Mononuclear cell (primary cell): Measurements from ENCODE around the gene RPS3A. TPM values are rescaled to one million over a fixed set of nuclear protein-coding genes. Genes with fewer than 3 reads are reported as not detected.

Source experiments
- H3K27me3 ChIP-seq: 2 replicates; pipeline ENCODE4 v1.6.0; 2011; ENCODE audit warnings: low read length, control low read depth; ENCODE audit not compliant: insufficient read depth
- H3K4me1 ChIP-seq: 2 replicates; pipeline ENCODE4 v1.5.1; 2011; ENCODE audit warnings: mild to moderate bottlenecking, low read length, control low read depth; ENCODE audit not compliant: insufficient read depth
- H3K4me3 ChIP-seq: 2 replicates; pipeline ENCODE4 v1.5.1; 2011; ENCODE audit warnings: mild to moderate bottlenecking, low read length, moderate library complexity
- H3K9me3 ChIP-seq: 2 replicates; pipeline ENCODE4 v1.5.1; 2011; ENCODE audit warnings: low read depth, mild to moderate bottlenecking, control low read depth, low read length
- total RNA-seq: library from RNA; depleted of rRNA; stranded (reverse); fragments of >200 nt; gene quantifications from one replicate; pipeline ENCODE4 v1.2.3, GENCODE V29; 2012

RPS3A gene
- total RNA-seq, 1 donor = 5,717 TPM

GRCh38 chr4:151144329-151145072 is 45.1 kb downstream of the RPS3A start:
- Histone ChIP-seq H3K27me3 (no peaks in the 10 kb centered on the region), H3K4me3 (no peak overlapping the region), H3K4me1 (no peaks in the 10 kb centered on the region), H3K9me3 (no peaks in the 10 kb centered on the region)

- Histone ChIP-seq H3K9me3 (no peaks in the 10 kb centered on the region), H3K4me3 (no peak overlapping the region), H3K4me1 (no peaks in the 10 kb centered on the region), H3K27me3 (no peaks in the 10 kb centered on the region)
Measured at GRCh38 chr4:151147000-151147399, 47.6 kb downstream of the RPS3A start.

GRCh38 chr4:151148261-151148660 is 48.8 kb downstream of the RPS3A start:
- H3K27me3 ChIP-seq = no peaks in the 10 kb centered on the region
- H3K4me1 ChIP-seq = no peaks in the 10 kb centered on the region
- no peaks in the 10 kb centered on the region for H3K9me3 ChIP-seq
- no peak overlapping the region for H3K4me3 ChIP-seq

- Histone ChIP-seq H3K4me1 (no peaks in the 10 kb centered on the region), H3K27me3 (no peaks in the 10 kb centered on the region), H3K9me3 (no peaks in the 10 kb centered on the region), H3K4me3 (no peak overlapping the region)
Measured at GRCh38 chr4:151150821-151151580, 51.6 kb downstream of the RPS3A start.

GRCh38 chr4:151152028-151152427 is 52.6 kb downstream of the RPS3A start:
- no peak overlapping the region for H3K4me3 ChIP-seq
- no peaks in the 10 kb centered on the region for H3K4me1 ChIP-seq
- H3K9me3 ChIP-seq = no peaks in the 10 kb centered on the region
- no peaks in the 10 kb centered on the region for H3K27me3 ChIP-seq

GRCh38 chr4:151153585-151153984 is 54.2 kb downstream of the RPS3A start:
- no peaks in the 10 kb centered on the region for H3K9me3 ChIP-seq
- peaks cover 3% of the 10 kb centered on the region for H3K27me3 ChIP-seq
- no peak overlapping the region for H3K4me3 ChIP-seq
- H3K4me1 ChIP-seq = no peaks in the 10 kb centered on the region

Other genes starting within 250 kb of the RPS3A start
- gene LRBA, start 84.3 kb upstream of the RPS3A start, total RNA-seq = 96.0 TPM
- not detected for gene PRSS48, start 177.5 kb downstream of the RPS3A start, total RNA-seq
- gene SH3D19, start 226.0 kb downstream of the RPS3A start, total RNA-seq = not detected